ENCODE data around the gene MFAP4.

Gene MFAP4

DNA sequence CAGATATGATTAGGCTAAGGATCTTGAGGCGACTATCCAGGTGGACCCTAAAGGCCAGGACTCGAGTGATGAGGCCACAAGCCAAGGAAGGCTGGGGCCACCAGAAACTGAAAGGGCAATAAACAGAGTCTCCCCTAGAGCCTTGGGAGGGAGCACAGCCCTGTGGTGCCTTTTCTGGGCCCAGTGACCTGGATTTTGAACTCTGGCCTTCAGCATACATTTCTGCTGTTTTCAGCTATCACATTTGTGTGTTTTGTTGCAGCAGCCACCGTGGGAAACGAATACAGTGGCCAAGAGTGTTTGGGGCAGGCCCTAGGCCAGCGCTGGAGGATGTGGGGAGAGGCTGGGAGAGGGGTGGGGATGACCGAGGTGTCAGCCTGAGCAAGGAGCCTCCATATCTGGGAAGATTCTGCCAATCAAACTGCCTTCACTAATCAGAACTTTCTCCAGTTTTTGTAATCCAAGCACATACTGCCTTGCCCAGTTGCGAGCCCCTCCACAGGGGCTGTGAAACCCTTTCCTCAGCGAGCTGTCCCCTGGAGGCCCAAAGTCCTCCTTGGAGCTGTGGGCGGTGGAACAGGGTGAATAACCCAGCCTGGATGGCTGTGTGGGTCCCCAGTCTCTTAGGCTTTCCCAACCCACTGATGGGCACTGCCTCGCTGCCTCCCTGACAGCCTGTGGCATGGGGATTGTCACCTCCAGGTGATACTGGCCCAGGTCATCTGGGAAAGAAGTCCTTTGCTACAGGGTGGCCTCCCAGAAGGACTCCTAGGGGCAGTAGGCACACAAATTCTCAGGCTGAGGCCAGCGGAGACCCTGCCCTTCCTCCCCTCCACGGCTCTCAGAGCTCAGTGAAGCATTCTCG is 41.3 kb downstream of the MFAP4 start:
- Histone ChIP-seq H3K4me2 (ENCODE audit: low read depth, low read length) (no peak overlapping the region), H3K4me1 (ENCODE audit: low read length) (no peaks in the 10 kb centered on the region), H3K79me2 (ENCODE audit: low read length) (no peaks in the 10 kb centered on the region), H3F3A (ENCODE audit: insufficient read depth, low read length) (no peaks in the 10 kb centered on the region), H4K20me1 (ENCODE audit: insufficient read depth, low read length) (no peaks in the 10 kb centered on the region), H3K9me2 (replicated peaks; ENCODE audit: insufficient read depth, low read length) (no peaks in the 10 kb centered on the region), H2AFZ (ENCODE audit: low read length) (no peak overlapping the region), H3K9ac (ENCODE audit: low read length) (no peak overlapping the region), H3K4me3 (ENCODE audit: low read length) (no peak overlapping the region), H3K9me3 (replicated peaks; ENCODE audit: insufficient read depth, low read length) (no peaks in the 10 kb centered on the region), H3K27me3 (replicated peaks; ENCODE audit: insufficient read depth, low read length) (no peaks in the 10 kb centered on the region), H3K36me3 (replicated peaks; ENCODE audit: insufficient read depth, low read length) (no peaks in the 10 kb centered on the region), H3K27ac (ENCODE audit: low read length) (no peak overlapping the region)
- no peak for TF ChIP-seq EZH2phosphoT487 (IDR thresholded peaks at IDR 0.05; ENCODE audit: low read length)
- TF ChIP-seq CTCF (IDR thresholded peaks at IDR 0.05; ENCODE audit: low read length): no peak
- TF ChIP-seq EZH2 (optimal IDR thresholded peaks at IDR 0.05; ENCODE audit: low read depth, low read length): no peak
- no peak for DNase-seq

- H3K79me2 ChIP-seq (ENCODE audit: low read length): no peaks in the 10 kb centered on the region
- TF ChIP-seq EZH2 (optimal IDR thresholded peaks at IDR 0.05; ENCODE audit: low read depth, low read length) (no peak), EZH2phosphoT487 (IDR thresholded peaks at IDR 0.05; ENCODE audit: low read length) (no peak), CTCF (IDR thresholded peaks at IDR 0.05; ENCODE audit: low read length) (no peak)
- no peaks in the 10 kb centered on the region for H4K20me1 ChIP-seq (ENCODE audit: insufficient read depth, low read length)
- H3K9me3 ChIP-seq (replicated peaks; ENCODE audit: insufficient read depth, low read length): no peaks in the 10 kb centered on the region
- H3K4me3 ChIP-seq (ENCODE audit: low read length): no peak overlapping the region
- no peak overlapping the region for H2AFZ ChIP-seq (ENCODE audit: low read length)
- no peak for DNase-seq
- no peaks in the 10 kb centered on the region for H3K36me3 ChIP-seq (replicated peaks; ENCODE audit: insufficient read depth, low read length)
- H3K4me1 ChIP-seq (ENCODE audit: low read length): no peaks in the 10 kb centered on the region
- H3K27ac ChIP-seq (ENCODE audit: low read length): no peak overlapping the region
- no peak overlapping the region for H3K9ac ChIP-seq (ENCODE audit: low read length)
- no peaks in the 10 kb centered on the region for H3K27me3 ChIP-seq (replicated peaks; ENCODE audit: insufficient read depth, low read length)
- H3K9me2 ChIP-seq (replicated peaks; ENCODE audit: insufficient read depth, low read length): no peaks in the 10 kb centered on the region
- H3F3A ChIP-seq (ENCODE audit: insufficient read depth, low read length): no peaks in the 10 kb centered on the region
- H3K4me2 ChIP-seq (ENCODE audit: low read depth, low read length): no peak overlapping the region
Observed at GRCh38 chr17:19345067-19345460, 41.9 kb downstream of the MFAP4 start.

- Histone ChIP-seq H3K27me3 (replicated peaks; ENCODE audit: insufficient read depth, low read length) (no peaks in the 10 kb centered on the region), H3K9me2 (replicated peaks; ENCODE audit: insufficient read depth, low read length) (no peaks in the 10 kb centered on the region), H3K27ac (ENCODE audit: low read length) (no peak overlapping the region), H3K4me3 (ENCODE audit: low read length) (no peak overlapping the region), H3K79me2 (ENCODE audit: low read length) (no peaks in the 10 kb centered on the region), H3K36me3 (replicated peaks; ENCODE audit: insufficient read depth, low read length) (no peaks in the 10 kb centered on the region), H3K9me3 (replicated peaks; ENCODE audit: insufficient read depth, low read length) (no peaks in the 10 kb centered on the region), H3K4me2 (ENCODE audit: low read depth, low read length) (no peak overlapping the region), H3K9ac (ENCODE audit: low read length) (no peak overlapping the region), H2AFZ (ENCODE audit: low read length) (no peak overlapping the region), H3F3A (ENCODE audit: insufficient read depth, low read length) (no peaks in the 10 kb centered on the region), H4K20me1 (ENCODE audit: insufficient read depth, low read length) (no peaks in the 10 kb centered on the region), H3K4me1 (ENCODE audit: low read length) (no peaks in the 10 kb centered on the region)
- no peak for DNase-seq
- TF ChIP-seq CTCF (IDR thresholded peaks at IDR 0.05; ENCODE audit: low read length) (no peak), EZH2phosphoT487 (IDR thresholded peaks at IDR 0.05; ENCODE audit: low read length) (no peak), EZH2 (optimal IDR thresholded peaks at IDR 0.05; ENCODE audit: low read depth, low read length) (no peak)
Observed at GRCh38 chr17:19344311-19345066, 42.5 kb downstream of the MFAP4 start.
